ENCODE measurements around the gene B3GAT3.

The B3GAT3 gene

GRCh38 chr11:62573592-62574362 lies 48.0 kb downstream of the B3GAT3 start, which contains the start of gene EEF1G:
Gene EEF1G, minus strand, starts transcription at chr11:62573891. Its CDS starts 49 bp downstream, at chr11:62573842.
- TF ChIP-seq CTCF (conservative IDR thresholded peaks at IDR 0.05) (no peak), ZFX (IDR thresholded peaks at IDR 0.05) (no peak)
- H3K27ac ChIP-seq = peak within 1 kb of the TSS; percentile 90

- TF ChIP-seq CTCF (conservative IDR thresholded peaks at IDR 0.05) = no peak
- TF ChIP-seq ZFX (IDR thresholded peaks at IDR 0.05) = no peak
- peak overlapping the region; percentile 90 for H3K27ac ChIP-seq
These were observed 48.7 kb downstream of the B3GAT3 start for GRCh38 chr11:62573006-62573591.

- TF ChIP-seq ZFX (IDR thresholded peaks at IDR 0.05) = no peak
- TF ChIP-seq CTCF (conservative IDR thresholded peaks at IDR 0.05) = no peak
- peak overlapping the region; percentile 90 for H3K27ac ChIP-seq
These were observed 49.4 kb downstream of the B3GAT3 start for GRCh38 chr11:62572431-62572830.

GRCh38 chr11:62571493-62571892 lies 50.3 kb downstream of the B3GAT3 start:
- H3K27ac ChIP-seq = peak overlapping the region; percentile 8; the same call in 1 of the 2 replicates

GRCh38 chr11:62570903-62571302 lies 50.9 kb downstream of the B3GAT3 start:
- H3K27ac ChIP-seq = peak overlapping the region; percentile 8; the same call in 1 of the 2 replicates

- TF ChIP-seq ZFX (IDR thresholded peaks at IDR 0.05) (no peak), CTCF (conservative IDR thresholded peaks at IDR 0.05) (no peak)
- H3K27ac ChIP-seq = no peak overlapping the region
These were observed 52.2 kb downstream of the B3GAT3 start for GRCh38 chr11:62569611-62570010.

- no peak for TF ChIP-seq ZFX (IDR thresholded peaks at IDR 0.05)
These were observed 54.7 kb downstream of the B3GAT3 start for GRCh38 chr11:62567018-62567633.

GRCh38 chr11:62566247-62566646 lies 55.5 kb downstream of the B3GAT3 start:
- no peak overlapping the region for H3K27ac ChIP-seq
- TF ChIP-seq ZFX (IDR thresholded peaks at IDR 0.05) = no peak
- TF ChIP-seq CTCF (conservative IDR thresholded peaks at IDR 0.05) = no peak

More at GRCh38 chr11:62567018-62567633, 54.7 kb downstream of the B3GAT3 start:
- no peak overlapping the region for H3K27ac ChIP-seq
